ENCODE measurements around the gene NCOA1.

DNA sequence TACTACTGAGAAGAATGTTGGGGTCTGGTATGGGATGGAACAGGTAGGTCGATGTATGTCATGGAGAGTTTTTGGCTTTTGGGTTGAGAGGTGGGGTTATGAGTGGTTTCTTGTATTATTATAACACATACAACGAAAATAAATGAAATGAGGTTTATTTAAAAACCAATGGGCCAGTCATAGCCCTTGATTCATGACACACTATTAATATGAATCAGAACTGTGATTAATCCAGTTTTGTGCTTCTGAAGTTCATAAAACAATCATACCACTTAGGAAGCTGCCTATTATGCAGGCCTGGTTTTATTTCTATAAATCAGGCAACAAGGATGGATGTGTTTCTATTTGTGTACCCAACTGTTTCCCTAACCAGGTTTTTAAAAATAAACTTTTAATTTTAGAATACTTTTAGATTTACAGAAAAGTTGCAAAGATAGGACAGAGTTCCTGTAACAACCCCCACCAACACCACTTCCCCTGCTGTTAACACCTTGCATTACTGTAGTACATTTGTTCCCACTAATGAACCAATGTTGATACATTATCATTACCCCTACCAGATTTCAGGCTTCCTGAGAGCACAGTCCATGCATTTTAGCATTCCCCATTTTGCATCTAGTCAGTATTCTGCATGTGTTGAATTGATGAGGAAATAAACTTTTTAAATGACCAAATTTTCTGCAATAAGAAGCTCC is 37.5 kb upstream of the NCOA1 start:
- TF ChIP-seq, protein P1, sequence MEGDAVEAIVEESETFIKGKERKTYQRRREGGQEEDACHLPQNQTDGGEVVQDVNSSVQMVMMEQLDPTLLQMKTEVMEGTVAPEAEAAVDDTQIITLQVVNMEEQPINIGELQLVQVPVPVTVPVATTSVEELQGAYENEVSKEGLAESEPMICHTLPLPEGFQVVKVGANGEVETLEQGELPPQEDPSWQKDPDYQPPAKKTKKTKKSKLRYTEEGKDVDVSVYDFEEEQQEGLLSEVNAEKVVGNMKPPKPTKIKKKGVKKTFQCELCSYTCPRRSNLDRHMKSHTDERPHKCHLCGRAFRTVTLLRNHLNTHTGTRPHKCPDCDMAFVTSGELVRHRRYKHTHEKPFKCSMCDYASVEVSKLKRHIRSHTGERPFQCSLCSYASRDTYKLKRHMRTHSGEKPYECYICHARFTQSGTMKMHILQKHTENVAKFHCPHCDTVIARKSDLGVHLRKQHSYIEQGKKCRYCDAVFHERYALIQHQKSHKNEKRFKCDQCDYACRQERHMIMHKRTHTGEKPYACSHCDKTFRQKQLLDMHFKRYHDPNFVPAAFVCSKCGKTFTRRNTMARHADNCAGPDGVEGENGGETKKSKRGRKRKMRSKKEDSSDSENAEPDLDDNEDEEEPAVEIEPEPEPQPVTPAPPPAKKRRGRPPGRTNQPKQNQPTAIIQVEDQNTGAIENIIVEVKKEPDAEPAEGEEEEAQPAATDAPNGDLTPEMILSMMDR (IDR thresholded peaks at IDR 0.05; ENCODE audit: poor library complexity, severe bottlenecking): no peak
- TF ChIP-seq EP300 (conservative IDR thresholded peaks at IDR 0.05; ENCODE audit: poor library complexity, severe bottlenecking) (no peak), POLR2AphosphoS5 (IDR thresholded peaks at IDR 0.05) (no peak)
